Endothelial cell of umbilical vein (primary cell): ENCODE data around the gene SLC39A11.

ENCODE experiments used
- EZH2 ChIP-seq: IDR thresholded peaks from 2 replicates; pipeline ENCODE4 v1.6.1; 2012; ENCODE audit warnings: borderline replicate concordance, low read depth, mild to moderate bottlenecking, moderate library complexity, low read length, inconsistent platforms; ENCODE audit not compliant: severe bottlenecking
- FOS ChIP-seq: IDR thresholded peaks from 2 replicates; pipeline ENCODE4 v1.6.1; 2011; ENCODE audit warnings: mild to moderate bottlenecking, low read length, moderate library complexity, borderline replicate concordance; ENCODE audit not compliant: insufficient read depth
- GATA2 ChIP-seq: IDR thresholded peaks from 2 replicates; pipeline ENCODE4 v1.7.0; 2011; ENCODE audit warnings: low read depth, mild to moderate bottlenecking, moderate library complexity, mixed read lengths, low read length; ENCODE audit not compliant: insufficient read length, insufficient read depth
- MYC ChIP-seq: IDR thresholded peaks from one replicate; pipeline ENCODE4 v1.6.1; 2011; ENCODE audit warnings: mild to moderate bottlenecking, low read depth, low read length
- POLR2A ChIP-seq: IDR thresholded peaks from 2 replicates; pipeline ENCODE4 v1.6.1; 2012; ENCODE audit warnings: low read depth, mild to moderate bottlenecking, control low read depth, low read length
- POLR2AphosphoS5 ChIP-seq: IDR thresholded peaks from 2 replicates; pipeline ENCODE4 v1.6.1; 2012; ENCODE audit warnings: low read depth, mild to moderate bottlenecking, control low read depth, low read length, moderate library complexity; ENCODE audit not compliant: insufficient read depth
- TF ChIP-seq, protein P1 (sequence below), 2 donors: IDR thresholded peaks; 1 replicate in 1 of 2; 2 replicates in 1 of 2; pipeline ENCODE4 v1.5.1; 2011; ENCODE audit warnings: low read length in 2 of 2, mild to moderate bottlenecking in 2 of 2, moderate library complexity in 2 of 2, control low read depth in 1 of 2, inconsistent platforms in 1 of 2, low read depth in 1 of 2; ENCODE audit not compliant: insufficient read depth in 1 of 2; ENCODE audit errors: extremely low read depth in 1 of 2

DNA sequence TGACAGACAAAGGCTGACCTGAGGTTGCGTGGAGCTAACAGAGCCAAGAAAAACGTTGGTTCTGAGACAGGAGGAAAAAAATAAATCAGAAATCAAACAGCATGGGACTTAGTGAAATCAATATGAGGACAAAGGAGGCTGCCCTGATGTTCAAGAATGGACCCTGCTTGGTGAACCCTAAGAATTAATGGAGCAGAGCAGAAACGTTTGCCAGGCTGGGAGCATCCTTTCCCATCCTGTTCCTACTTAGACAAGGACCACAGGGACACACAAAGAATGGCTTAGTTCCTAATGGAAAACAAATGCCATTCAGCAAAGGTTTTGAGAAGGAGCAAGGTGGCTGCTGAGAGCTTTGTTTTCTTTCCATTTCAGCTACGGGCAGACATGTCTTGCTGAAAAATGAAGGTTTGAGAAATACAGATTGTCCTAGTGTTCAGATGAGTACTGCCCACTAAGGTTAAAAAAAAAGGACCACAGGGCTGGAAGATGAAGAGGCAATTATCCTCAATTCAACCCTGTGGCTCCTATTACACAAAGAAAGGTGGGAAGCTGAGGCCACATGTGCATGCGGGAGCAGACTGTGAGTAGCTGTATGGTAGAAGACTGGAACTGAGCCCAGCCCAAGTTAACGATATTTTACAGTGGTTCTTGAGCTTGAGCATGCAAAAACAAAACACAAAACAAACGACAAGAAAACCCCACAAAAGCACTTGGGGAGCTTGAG is 230.1 kb downstream of the SLC39A11 start:
- TF ChIP-seq POLR2AphosphoS5 (no peak), POLR2A (no peak), GATA2 (no peak), FOS (no peak), EZH2 (no peak), MYC (no peak)
- TF ChIP-seq, protein P1, sequence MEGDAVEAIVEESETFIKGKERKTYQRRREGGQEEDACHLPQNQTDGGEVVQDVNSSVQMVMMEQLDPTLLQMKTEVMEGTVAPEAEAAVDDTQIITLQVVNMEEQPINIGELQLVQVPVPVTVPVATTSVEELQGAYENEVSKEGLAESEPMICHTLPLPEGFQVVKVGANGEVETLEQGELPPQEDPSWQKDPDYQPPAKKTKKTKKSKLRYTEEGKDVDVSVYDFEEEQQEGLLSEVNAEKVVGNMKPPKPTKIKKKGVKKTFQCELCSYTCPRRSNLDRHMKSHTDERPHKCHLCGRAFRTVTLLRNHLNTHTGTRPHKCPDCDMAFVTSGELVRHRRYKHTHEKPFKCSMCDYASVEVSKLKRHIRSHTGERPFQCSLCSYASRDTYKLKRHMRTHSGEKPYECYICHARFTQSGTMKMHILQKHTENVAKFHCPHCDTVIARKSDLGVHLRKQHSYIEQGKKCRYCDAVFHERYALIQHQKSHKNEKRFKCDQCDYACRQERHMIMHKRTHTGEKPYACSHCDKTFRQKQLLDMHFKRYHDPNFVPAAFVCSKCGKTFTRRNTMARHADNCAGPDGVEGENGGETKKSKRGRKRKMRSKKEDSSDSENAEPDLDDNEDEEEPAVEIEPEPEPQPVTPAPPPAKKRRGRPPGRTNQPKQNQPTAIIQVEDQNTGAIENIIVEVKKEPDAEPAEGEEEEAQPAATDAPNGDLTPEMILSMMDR (IDR thresholded peaks at IDR 0.05; ENCODE audit: extremely low read depth in 1 of 2, insufficient read depth in 1 of 2, low read depth in 1 of 2, low read length in 2 of 2) = no peak
